GM12801 (cell line): ENCODE results near the gene DMBT1.

Source experiments
- TF ChIP-seq, protein P1 (sequence below): IDR thresholded peaks from one replicate; pipeline ENCODE4 v1.5.1; 2011; ENCODE audit warnings: control low read depth; ENCODE audit not compliant: insufficient read length; ENCODE audit errors: extremely low read depth

Gene DMBT1

DNA sequence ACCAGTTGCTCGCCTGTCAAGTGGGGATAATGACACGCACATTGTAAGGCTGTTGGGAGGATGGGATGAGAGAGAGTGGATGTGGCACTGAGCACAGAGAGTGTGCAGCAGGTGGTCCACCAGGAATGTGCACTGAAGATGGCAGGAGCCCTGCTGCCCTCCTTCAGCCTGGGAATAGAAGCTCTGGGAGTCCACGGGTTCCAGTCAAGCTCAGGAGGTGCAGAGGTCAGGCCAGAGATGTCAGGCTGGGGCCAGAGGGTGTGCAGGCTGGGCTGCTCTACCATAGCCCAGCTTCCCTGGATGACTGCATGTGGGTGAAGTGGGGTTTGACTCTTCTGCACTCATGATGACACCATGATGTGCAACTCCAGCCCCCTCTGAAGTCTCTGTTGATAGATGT, 80.4 kb downstream of the DMBT1 start:
- TF ChIP-seq, protein P1, sequence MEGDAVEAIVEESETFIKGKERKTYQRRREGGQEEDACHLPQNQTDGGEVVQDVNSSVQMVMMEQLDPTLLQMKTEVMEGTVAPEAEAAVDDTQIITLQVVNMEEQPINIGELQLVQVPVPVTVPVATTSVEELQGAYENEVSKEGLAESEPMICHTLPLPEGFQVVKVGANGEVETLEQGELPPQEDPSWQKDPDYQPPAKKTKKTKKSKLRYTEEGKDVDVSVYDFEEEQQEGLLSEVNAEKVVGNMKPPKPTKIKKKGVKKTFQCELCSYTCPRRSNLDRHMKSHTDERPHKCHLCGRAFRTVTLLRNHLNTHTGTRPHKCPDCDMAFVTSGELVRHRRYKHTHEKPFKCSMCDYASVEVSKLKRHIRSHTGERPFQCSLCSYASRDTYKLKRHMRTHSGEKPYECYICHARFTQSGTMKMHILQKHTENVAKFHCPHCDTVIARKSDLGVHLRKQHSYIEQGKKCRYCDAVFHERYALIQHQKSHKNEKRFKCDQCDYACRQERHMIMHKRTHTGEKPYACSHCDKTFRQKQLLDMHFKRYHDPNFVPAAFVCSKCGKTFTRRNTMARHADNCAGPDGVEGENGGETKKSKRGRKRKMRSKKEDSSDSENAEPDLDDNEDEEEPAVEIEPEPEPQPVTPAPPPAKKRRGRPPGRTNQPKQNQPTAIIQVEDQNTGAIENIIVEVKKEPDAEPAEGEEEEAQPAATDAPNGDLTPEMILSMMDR, result no peak

DNA sequence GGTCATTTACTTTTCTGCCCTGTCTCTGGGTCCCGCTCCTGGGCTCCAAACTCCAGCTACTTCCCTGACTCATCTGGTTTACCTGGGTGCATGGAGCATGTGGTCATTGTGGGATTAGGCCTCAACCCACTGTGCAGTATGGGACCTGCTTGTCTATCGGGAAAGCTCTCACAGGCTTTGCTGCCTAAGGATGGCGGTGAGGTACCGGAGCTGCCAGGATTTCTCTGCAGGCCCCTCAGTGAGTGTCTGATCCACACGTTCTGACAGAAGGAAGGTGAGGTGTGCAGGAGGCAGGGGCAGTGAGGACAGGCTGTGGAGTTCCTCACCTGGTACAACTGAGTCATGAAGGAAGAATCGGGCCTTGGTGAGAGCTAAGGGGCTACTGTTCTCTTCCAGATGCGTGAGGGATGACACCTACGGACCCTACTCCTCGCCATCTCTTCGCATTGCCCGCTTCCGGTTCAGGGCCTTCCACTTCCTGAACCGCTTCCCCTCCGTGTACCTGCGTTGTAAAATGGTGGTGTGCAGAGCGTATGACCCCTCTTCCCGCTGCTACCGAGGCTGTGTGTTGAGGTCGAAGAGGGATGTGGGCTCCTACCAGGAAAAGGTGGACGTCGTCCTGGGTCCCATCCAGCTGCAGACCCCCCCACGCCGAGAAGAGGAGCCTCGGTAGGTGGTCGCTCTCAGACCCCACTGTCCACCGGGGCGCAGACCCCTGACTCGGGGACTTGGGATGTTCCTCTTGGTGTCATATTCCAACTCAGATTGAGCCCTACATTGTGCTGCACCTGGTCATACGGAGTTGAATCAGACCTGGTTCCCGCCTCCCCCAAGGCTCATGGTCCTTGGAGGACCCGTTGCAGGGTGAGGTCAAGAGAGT, 82.4 kb downstream of the DMBT1 start:
- TF ChIP-seq, protein P1, result no peak

DNA sequence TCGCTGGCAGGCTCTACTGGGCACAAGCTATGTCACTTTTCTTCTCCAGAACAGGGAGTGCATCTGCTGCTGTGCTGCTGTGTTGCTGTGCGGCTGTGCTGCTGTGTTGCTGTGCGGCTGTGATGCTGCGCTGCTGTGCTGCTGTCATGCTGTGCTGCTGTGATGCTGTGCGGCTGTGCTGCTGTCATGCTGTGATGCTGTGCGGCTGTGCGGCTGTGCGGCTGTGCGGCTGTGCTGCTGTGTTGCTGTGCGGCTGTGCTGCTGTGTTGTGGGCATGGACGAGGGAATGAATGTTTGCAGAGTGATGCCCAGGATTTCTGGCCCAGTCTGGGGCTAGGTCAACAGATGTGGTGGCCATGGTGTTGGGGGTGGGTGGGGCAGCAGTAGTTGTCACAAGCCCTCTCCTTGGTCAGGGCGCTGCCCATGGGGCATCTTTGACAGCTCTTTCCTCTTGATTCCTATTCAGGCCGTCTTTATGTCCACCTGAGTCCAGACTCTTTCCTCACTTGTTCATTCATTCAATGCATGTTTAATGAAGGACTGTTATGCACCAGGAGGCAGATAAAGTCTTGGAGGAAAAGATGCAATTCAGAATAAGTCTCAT, 83.5 kb downstream of the DMBT1 start:
- TF ChIP-seq, protein P1, result no peak

DNA sequence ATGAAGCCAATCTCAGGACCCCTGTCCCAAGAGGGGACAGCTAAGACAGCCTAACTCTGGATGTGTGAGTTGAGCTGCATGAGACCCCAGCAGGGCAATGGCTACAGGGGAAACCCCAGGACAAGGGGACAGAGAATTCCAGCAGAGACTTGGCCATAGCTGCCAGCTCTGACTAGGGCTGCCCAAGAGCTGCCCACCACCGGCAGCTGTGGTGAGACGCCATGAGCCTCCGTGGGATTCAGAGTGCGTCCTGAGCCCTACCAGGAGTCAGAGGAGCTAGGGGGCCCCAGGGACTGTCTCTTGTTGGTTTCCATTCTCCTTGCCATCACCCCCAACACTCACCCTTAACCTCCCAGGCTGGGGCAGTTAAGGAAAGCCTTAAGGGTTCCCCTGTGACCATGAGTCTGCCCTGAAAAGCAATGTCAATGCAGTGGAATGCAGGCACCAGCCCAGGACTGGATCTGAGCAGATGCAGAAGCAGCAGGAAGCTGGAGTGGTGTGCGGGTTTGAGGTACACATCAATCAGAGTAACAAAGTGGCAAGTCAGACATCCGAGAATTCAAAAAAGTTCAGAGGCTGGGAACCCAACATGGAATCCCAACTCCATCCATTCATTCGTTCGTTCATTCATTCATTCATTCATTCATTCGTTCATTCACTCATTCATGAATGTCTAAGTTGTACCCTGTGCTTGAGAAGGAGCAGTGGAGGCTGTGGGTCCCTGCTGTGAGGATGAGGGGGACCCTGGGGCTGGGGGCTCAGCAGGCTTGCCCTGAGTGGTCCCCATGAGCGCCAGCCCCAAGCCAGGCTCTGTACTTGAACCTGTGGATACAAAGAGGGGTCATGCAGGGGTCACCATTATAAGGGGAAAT, 86.2 kb downstream of the DMBT1 start:
- TF ChIP-seq, protein P1, result no peak

DNA sequence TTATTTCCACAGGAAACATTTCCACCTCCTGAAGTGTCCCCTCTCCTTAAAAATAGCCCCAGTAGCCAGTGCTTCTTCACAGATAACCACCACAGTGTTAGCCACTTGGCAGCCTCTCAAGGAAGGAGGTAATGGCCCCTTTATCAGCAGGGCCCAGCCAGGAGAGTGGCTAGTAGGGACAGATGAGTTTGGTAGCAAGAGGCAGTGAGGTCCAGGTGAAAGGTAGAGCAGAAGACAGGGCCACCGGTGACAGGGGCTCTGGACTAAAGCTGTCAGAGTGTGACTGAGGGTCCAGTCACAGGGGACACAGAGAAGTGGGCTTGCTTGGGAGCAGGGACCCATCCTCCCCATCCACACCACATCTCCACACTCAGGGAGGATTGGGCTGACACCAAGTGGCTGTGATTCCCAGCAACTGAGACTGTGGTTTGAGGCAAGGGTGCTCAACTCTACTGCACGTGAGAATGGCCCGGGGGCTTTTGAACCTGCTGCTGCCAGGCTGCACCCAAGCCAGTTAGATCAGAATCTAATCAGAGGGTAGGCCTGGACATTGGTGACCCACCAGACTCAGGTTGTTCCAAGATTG, 86.9 kb downstream of the DMBT1 start:
- TF ChIP-seq, protein P1, result no peak

DNA sequence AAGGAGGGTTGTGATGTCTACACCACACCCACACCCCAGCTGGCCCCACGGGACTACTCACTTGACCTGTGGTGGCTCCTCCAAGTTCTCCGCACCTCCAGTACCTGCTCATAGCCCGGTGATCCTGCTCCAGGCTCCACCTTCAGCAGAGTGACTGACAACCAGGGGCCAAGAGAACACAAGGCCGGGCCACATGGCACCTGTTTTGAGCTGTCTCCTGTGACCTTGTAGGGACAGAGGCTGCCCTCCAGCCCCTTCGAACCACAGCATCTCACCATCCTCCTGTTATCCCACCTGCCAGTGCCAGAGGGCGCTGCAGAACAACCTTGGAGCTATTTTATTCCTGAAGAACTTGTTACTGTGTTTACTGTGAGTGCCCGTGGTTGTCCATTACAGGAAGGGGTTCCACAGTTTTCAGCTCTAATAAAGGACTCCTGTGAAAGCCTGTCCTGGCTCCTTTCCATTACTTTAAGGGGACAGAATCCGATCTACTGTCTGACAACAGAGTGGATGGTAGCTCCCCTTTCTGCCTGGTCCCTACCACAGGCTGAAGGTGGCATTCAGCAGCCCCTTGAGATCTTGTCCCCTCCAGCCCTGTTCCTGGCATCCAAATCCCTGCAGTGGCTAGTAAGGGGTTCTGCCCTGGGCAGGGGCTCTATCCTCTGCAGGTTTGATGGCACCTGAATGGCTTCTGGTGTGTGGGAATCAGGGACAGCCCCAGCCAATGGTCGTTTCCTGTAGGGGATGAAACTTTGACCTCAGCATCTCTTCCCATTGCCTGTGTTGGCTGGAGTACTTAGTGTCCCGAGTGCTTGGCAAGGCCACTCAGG, 88.3 kb downstream of the DMBT1 start:
- TF ChIP-seq, protein P1, result no peak
